ENCODE measurements around the gene TRIM13.

DNA sequence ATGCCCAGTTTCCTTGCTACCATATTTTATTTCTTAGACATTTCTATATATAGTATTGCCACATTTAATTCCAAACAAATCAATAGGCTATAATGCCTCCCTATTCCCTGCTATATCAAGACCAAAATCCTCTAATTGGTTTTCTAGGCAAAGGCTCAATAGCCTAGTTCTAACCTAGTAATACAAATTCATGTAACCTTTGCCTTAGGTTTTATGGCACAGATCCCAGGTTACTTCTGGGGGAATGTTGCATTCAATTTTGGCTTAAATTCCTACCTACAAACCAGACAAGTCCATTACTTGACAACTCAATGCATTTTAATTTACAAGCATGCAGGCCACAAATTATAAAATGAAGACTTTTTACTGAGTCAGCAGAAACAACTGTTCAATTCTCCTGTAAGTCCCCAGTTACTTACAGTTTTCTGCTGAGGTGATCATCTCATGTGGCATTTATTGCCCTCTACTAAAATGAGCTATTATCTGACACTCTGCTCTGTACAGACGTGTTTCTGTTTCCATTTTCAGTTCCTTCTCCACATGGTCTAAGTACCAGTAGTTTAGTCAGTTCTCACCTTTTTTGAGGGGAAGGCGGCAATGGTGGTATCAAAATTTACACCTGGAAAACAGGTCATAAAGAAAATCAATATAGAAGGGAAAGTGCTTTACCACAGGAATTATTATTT is 30.1 kb downstream of the TRIM13 start:
- no peak for TF ChIP-seq EZH2 (IDR thresholded peaks at IDR 0.05; ENCODE audit: low read length, missing control alignments)
- TF ChIP-seq, protein P1, sequence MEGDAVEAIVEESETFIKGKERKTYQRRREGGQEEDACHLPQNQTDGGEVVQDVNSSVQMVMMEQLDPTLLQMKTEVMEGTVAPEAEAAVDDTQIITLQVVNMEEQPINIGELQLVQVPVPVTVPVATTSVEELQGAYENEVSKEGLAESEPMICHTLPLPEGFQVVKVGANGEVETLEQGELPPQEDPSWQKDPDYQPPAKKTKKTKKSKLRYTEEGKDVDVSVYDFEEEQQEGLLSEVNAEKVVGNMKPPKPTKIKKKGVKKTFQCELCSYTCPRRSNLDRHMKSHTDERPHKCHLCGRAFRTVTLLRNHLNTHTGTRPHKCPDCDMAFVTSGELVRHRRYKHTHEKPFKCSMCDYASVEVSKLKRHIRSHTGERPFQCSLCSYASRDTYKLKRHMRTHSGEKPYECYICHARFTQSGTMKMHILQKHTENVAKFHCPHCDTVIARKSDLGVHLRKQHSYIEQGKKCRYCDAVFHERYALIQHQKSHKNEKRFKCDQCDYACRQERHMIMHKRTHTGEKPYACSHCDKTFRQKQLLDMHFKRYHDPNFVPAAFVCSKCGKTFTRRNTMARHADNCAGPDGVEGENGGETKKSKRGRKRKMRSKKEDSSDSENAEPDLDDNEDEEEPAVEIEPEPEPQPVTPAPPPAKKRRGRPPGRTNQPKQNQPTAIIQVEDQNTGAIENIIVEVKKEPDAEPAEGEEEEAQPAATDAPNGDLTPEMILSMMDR (conservative IDR thresholded peaks at IDR 0.05 in 1 of 2, IDR thresholded peaks at IDR 0.05 in 1 of 2; ENCODE audit: low read depth in 1 of 2, low read length in 2 of 2) = no peak

Measured in fibroblast of lung (primary cell).